Neural crest cell (in vitro differentiated cells): Measurements from ENCODE around the gene ACKR2. TPM values are rescaled to one million over a fixed set of nuclear protein-coding genes. Genes with fewer than 3 reads are reported as not detected.

ENCODE experiments used
- DNase-seq: peaks from one replicate; pipeline ENCODE4 v3.0.0; 2021; ENCODE audit warnings: low read depth, mixed read lengths, low spot score
- H3K27ac Mint-ChIP-seq: one replicate; pipeline ENCODE4 v1.8.0; 2021; ENCODE audit warnings: mild to moderate bottlenecking, mixed read lengths; ENCODE audit not compliant: unreplicated experiment
- H3K27me3 Mint-ChIP-seq: 2 replicates; pipeline ENCODE4 v1.8.0; 2021; ENCODE audit warnings: low read depth, mild to moderate bottlenecking, mixed read lengths
- H3K36me3 Mint-ChIP-seq: 2 replicates; pipeline ENCODE4 v1.8.0; 2021; ENCODE audit warnings: low read depth, mild to moderate bottlenecking, mixed read lengths
- H3K4me1 Mint-ChIP-seq: 2 replicates; pipeline ENCODE4 v1.8.0; 2021; ENCODE audit warnings: mixed read lengths
- H3K4me3 Mint-ChIP-seq: one replicate; pipeline ENCODE4 v1.8.0; 2021; ENCODE audit warnings: mild to moderate bottlenecking, mixed read lengths
- H3K9me3 Mint-ChIP-seq: 2 replicates; pipeline ENCODE4 v1.8.0; 2021; ENCODE audit warnings: mixed read lengths
- total RNA-seq: library from RNA; stranded (reverse); gene quantifications from 2 replicates; pipeline ENCODE4 v1.2.1, GENCODE V29; 2021
- TF ChIP-seq, protein P1 (sequence below): fragments of 200-600 bp; sonication (generic); conservative IDR thresholded peaks from 2 replicates; pipeline ENCODE4 v1.5.0; 2021; ENCODE audit warnings: antibody characterized with exemption, mild to moderate bottlenecking

The ACKR2 gene
- total RNA-seq, 1 donor from 2014 or later = 0.56 TPM

DNA sequence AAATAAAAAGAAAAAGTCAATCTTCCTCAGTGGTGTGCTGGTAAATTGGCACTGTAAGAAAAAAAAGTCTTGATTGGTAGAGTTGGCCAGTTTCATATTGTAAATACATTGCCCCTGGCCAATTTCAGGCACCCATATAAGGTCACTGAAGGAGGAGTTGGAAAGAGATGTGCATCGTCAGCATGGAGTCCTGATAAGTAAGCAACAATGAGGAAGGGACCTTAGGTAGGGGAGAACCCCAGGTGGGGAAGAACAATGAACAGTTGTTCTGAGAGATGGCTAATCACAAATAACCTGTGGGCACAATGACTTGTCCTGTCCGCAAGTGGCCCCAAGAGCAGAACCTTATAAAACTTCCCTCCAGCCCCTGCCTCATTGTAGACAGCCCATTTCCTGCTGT lies 75.1 kb downstream of the ACKR2 start:
- Mint-ChIP-seq H3K27ac (no peak overlapping the region), H3K9me3 (no peaks in the 10 kb centered on the region), H3K4me3 (no peak overlapping the region), H3K27me3 (peaks cover 18% of the 10 kb centered on the region), H3K4me1 (peaks cover 7% of the 10 kb centered on the region), H3K36me3 (no peaks in the 10 kb centered on the region)
- DNase-seq = no peak
- TF ChIP-seq, protein P1, sequence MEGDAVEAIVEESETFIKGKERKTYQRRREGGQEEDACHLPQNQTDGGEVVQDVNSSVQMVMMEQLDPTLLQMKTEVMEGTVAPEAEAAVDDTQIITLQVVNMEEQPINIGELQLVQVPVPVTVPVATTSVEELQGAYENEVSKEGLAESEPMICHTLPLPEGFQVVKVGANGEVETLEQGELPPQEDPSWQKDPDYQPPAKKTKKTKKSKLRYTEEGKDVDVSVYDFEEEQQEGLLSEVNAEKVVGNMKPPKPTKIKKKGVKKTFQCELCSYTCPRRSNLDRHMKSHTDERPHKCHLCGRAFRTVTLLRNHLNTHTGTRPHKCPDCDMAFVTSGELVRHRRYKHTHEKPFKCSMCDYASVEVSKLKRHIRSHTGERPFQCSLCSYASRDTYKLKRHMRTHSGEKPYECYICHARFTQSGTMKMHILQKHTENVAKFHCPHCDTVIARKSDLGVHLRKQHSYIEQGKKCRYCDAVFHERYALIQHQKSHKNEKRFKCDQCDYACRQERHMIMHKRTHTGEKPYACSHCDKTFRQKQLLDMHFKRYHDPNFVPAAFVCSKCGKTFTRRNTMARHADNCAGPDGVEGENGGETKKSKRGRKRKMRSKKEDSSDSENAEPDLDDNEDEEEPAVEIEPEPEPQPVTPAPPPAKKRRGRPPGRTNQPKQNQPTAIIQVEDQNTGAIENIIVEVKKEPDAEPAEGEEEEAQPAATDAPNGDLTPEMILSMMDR = no peak

DNA sequence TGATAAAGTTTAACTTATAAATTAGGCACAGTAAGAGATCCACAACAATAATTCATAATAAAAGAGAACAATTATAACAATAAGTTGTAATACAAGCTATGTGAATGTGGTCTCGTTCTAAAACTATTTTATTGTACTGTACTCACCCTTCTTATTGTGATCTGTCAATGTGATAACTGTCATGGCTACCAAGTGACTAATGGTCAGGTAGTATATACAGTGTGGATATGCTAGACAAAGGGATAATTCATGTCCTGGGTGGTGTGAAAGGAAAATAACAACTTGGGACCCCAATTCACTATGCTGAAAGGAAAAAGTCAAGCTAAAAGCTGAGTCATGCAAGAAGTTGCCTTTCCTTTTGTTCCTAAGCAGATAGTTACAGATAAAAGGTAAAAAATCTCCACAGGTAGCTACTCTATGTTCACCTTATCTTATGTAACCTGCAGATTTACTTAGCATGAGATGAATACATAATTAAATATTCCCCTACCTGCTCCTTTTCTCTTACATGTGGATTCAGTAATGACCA lies 77.1 kb downstream of the ACKR2 start:
- H3K27ac Mint-ChIP-seq = no peak overlapping the region
- no peak for DNase-seq
- no peaks in the 10 kb centered on the region for H3K9me3 Mint-ChIP-seq
- peaks cover 2% of the 10 kb centered on the region for H3K4me1 Mint-ChIP-seq
- H3K36me3 Mint-ChIP-seq = no peaks in the 10 kb centered on the region
- H3K27me3 Mint-ChIP-seq = peaks cover 11% of the 10 kb centered on the region
- TF ChIP-seq, protein P1 = no peak
- no peak overlapping the region for H3K4me3 Mint-ChIP-seq

DNA sequence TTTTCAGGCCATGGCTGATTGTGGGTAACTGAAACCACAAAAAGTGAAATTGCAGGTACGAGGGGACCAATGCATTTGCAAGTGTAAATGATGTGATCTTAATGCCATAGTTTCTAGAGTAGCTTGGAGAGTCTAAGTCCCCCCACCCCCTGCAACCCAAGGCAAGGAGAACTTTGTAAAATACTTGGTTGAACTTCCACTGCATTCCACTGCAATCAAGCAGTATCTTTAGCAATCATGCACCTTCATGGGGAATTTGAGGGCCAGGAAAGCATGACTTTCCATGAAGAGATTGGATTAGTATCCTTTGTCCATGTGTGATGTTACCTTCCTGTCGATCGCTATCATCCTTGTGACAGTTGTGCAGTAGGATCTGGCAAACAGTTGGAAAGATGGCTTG lies 77.8 kb downstream of the ACKR2 start:
- no peaks in the 10 kb centered on the region for H3K36me3 Mint-ChIP-seq
- H3K27ac Mint-ChIP-seq = no peak overlapping the region
- TF ChIP-seq, protein P1 = no peak
- H3K4me3 Mint-ChIP-seq = no peak overlapping the region
- no peak for DNase-seq
- H3K9me3 Mint-ChIP-seq = no peaks in the 10 kb centered on the region
- no peaks in the 10 kb centered on the region for H3K4me1 Mint-ChIP-seq
- peaks cover 13% of the 10 kb centered on the region for H3K27me3 Mint-ChIP-seq

DNA sequence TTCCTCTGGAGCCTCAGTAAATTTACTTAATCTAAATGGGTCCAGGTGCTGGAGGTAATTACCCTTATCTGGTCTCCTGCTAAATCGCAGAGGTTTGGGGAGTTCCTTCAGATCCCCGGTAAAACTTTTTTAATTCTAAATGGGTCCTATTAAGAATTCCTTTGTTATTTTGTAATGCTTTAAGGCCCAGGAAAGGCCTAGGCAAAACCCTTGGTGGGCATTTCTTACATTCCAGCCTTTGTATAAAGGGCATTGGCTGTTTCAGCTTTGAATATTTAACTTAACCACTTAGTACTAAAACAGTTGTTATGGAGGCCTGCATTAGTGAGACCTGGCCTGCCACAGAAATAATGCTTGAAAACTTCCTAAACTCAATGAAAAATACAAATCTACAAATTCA lies 81.8 kb downstream of the ACKR2 start:
- TF ChIP-seq, protein P1 = no peak
- no peak for DNase-seq
- no peaks in the 10 kb centered on the region for H3K4me1 Mint-ChIP-seq
- H3K4me3 Mint-ChIP-seq = no peak overlapping the region
- no peaks in the 10 kb centered on the region for H3K9me3 Mint-ChIP-seq
- no peak overlapping the region for H3K27ac Mint-ChIP-seq
- peaks cover 18% of the 10 kb centered on the region for H3K27me3 Mint-ChIP-seq
- H3K36me3 Mint-ChIP-seq = no peaks in the 10 kb centered on the region

DNA sequence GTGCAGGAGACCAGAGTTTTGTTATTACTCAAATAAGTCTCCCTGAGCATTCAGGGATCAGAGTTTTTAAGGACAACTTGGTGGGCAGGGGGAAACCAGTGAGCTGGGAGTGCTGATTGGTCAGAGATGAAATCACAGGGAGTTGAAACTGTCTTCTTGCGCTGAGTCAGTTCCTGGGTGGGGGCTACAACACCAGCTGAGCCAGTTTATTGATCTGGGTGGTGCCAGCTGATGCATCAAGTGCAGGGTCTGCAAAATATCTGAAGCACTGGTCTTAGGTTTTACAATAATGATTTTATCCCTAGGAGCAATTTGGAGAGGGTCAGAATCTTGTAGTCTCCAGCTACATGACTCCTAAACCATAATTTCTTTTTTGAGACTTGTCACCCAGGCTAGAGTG lies 82.9 kb downstream of the ACKR2 start:
- TF ChIP-seq, protein P1 = no peak
- Mint-ChIP-seq H3K9me3 (no peaks in the 10 kb centered on the region), H3K4me3 (no peak overlapping the region), H3K27me3 (peaks cover 18% of the 10 kb centered on the region), H3K4me1 (no peaks in the 10 kb centered on the region), H3K27ac (no peak overlapping the region), H3K36me3 (no peaks in the 10 kb centered on the region)
- no peak for DNase-seq
